Measurements from ENCODE around the gene SSR2. TPM values are rescaled to one million over a fixed set of nuclear protein-coding genes. Genes with fewer than 3 reads are reported as not detected.

Gene SSR2
- total RNA-seq, 1 experiment from 2014 or later: 198 TPM

DNA sequence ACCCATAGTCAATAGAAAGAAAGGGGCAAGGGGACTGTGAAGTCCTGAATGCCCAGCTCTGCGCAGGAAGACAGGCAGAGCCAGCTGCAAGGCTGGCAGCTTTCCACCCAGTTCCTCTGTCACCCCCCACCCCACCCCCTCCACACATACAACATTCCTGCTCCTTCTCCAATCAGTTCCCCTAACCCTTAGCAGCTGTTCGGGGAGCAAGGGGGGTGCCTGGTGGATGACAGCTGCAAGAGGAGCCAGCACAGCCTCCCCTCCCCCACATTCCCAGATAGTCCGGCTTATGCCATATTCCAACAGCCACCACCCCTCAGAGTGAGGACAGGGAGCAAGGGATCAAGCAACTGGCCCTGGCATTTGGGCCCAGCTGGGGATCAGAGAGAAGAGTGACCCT lies 52.1 kb downstream of the SSR2 start:
- H3K9me3 Mint-ChIP-seq (ENCODE audit: unreplicated experiment): no peaks in the 10 kb centered on the region
- CTCF ChIA-PET: no interaction called here
- no peak overlapping the region for H3K4me3 ChIP-seq (ENCODE audit: low read depth, low read length)
- no peak for DNase-seq
- no TSS peak for BruUV-seq (replicated peaks)
- H3K27me3 Mint-ChIP-seq (ENCODE audit: insufficient read depth, unreplicated experiment): no peaks in the 10 kb centered on the region
- TF ChIP-seq, protein P1, sequence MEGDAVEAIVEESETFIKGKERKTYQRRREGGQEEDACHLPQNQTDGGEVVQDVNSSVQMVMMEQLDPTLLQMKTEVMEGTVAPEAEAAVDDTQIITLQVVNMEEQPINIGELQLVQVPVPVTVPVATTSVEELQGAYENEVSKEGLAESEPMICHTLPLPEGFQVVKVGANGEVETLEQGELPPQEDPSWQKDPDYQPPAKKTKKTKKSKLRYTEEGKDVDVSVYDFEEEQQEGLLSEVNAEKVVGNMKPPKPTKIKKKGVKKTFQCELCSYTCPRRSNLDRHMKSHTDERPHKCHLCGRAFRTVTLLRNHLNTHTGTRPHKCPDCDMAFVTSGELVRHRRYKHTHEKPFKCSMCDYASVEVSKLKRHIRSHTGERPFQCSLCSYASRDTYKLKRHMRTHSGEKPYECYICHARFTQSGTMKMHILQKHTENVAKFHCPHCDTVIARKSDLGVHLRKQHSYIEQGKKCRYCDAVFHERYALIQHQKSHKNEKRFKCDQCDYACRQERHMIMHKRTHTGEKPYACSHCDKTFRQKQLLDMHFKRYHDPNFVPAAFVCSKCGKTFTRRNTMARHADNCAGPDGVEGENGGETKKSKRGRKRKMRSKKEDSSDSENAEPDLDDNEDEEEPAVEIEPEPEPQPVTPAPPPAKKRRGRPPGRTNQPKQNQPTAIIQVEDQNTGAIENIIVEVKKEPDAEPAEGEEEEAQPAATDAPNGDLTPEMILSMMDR (IDR thresholded peaks at IDR 0.05; ENCODE audit: insufficient read depth in 1 of 2, low read depth in 1 of 2, low read length in 1 of 2, severe bottlenecking in 1 of 2, unreplicated experiment in 1 of 2): no peak
- H3K36me3 Mint-ChIP-seq (ENCODE audit: insufficient read depth, unreplicated experiment): peaks cover 36% of the 10 kb centered on the region
- no peaks in the 10 kb centered on the region for H3K9me3 ChIP-seq
- no peak overlapping the region for H3K4me3 Mint-ChIP-seq (ENCODE audit: unreplicated experiment)
- H3K27me3 ChIP-seq (replicated peaks; ENCODE audit: control insufficient read depth, insufficient read depth, low read length): no peaks in the 10 kb centered on the region
- 0 out of 2 replicates have a peak, but pooled peaks cover 3% of the 10 kb centered on the region for H3K4me1 ChIP-seq
- peaks cover 1% of the 10 kb centered on the region for H3K36me3 ChIP-seq (ENCODE audit: control insufficient read depth, insufficient read depth, low read length)
- intact Hi-C loops (cut with micrococcal nuclease; ENCODE audit: unreplicated experiment): no loop called here
- POLR2A ChIA-PET: no interaction called here
- H3K27ac Mint-ChIP-seq (ENCODE audit: unreplicated experiment): no peak overlapping the region
- peaks cover 7% of the 10 kb centered on the region for H3K4me1 Mint-ChIP-seq (ENCODE audit: low read depth, unreplicated experiment)

DNA sequence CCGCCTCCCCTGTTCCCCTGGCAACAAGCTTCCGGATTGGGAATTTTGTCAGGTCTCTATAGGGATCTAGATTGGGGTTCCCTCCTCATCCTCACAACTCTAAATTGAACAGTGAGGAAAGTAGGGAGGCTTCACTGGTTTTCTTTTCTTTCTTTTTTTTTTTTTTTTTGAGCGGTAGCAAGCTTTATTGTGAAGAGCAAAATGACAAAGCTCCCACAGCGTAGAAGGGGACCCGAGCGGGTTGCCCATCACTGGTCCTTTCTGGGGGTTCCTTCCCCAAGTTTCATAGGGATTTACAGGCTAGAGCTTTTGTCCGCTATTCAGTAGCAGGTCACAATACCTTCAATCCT lies 52.7 kb downstream of the SSR2 start:
- ChIA-PET POLR2A (no interaction called here), CTCF (no interaction called here)
- no peak for DNase-seq
- no peak overlapping the region for H3K27ac Mint-ChIP-seq (ENCODE audit: unreplicated experiment)
- Histone ChIP-seq H3K9me3 (no peaks in the 10 kb centered on the region), H3K36me3 (ENCODE audit: control insufficient read depth, insufficient read depth, low read length) (peaks cover 1% of the 10 kb centered on the region), H3K4me1 (0 out of 2 replicates have a peak, but pooled peaks cover 3% of the 10 kb centered on the region), H3K4me3 (ENCODE audit: low read depth, low read length) (no peak overlapping the region), H3K27me3 (replicated peaks; ENCODE audit: control insufficient read depth, insufficient read depth, low read length) (no peaks in the 10 kb centered on the region)
- BruUV-seq (replicated peaks): no TSS peak
- no peaks in the 10 kb centered on the region for H3K27me3 Mint-ChIP-seq (ENCODE audit: insufficient read depth, unreplicated experiment)
- TF ChIP-seq, protein P1 (IDR thresholded peaks at IDR 0.05; ENCODE audit: insufficient read depth in 1 of 2, low read depth in 1 of 2, low read length in 1 of 2, severe bottlenecking in 1 of 2, unreplicated experiment in 1 of 2): no peak
- H3K9me3 Mint-ChIP-seq (ENCODE audit: unreplicated experiment): no peaks in the 10 kb centered on the region
- H3K4me1 Mint-ChIP-seq (ENCODE audit: low read depth, unreplicated experiment): peaks cover 7% of the 10 kb centered on the region
- intact Hi-C loops (cut with micrococcal nuclease; ENCODE audit: unreplicated experiment): no loop called here
- H3K4me3 Mint-ChIP-seq (ENCODE audit: unreplicated experiment): no peak overlapping the region
- H3K36me3 Mint-ChIP-seq (ENCODE audit: insufficient read depth, unreplicated experiment): peaks cover 36% of the 10 kb centered on the region

DNA sequence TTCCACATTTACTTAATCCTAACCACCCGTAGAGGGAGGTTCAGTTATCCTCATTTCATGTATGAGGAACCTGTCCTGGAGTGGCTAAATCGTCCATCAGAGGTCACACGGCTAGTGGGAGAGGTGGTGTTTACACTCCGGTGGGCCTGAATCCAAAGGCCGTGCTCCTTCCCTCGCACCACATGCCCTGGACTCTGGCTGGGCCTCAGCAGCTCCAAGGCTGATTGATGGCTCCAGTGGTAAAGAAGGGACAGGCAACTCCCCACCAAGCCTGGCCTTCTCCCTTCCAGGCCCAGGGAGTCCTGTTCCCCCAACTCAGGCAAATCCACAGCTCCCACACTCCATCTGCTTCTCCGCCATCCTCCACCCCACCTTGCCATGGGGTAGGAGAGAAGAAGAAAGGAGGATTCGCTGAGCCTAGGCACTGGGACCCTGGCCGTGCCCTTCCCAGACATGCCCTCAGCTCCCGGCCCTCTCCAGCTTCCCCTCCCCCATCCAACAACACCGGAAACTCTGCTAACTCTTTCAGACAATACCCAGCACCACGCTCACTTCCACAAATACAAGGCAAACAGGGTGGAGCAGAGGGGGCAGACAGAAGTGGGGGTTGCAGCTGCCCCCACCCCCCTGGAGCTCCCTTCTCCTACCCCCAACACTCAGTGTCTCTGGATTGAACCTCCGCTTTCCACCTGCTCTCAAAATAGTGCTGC lies 53.3 kb downstream of the SSR2 start:
- TF ChIP-seq, protein P1 (IDR thresholded peaks at IDR 0.05; ENCODE audit: insufficient read depth in 1 of 2, low read depth in 1 of 2, low read length in 1 of 2, severe bottlenecking in 1 of 2, unreplicated experiment in 1 of 2): no peak
- H3K4me3 ChIP-seq (ENCODE audit: low read depth, low read length): no peak overlapping the region
- no peak overlapping the region for H3K27ac Mint-ChIP-seq (ENCODE audit: unreplicated experiment)
- H3K4me1 ChIP-seq: 0 out of 2 replicates have a peak, but pooled peaks cover 3% of the 10 kb centered on the region
- no peaks in the 10 kb centered on the region for H3K27me3 Mint-ChIP-seq (ENCODE audit: insufficient read depth, unreplicated experiment)
- POLR2A ChIA-PET: no interaction called here
- H3K4me3 Mint-ChIP-seq (ENCODE audit: unreplicated experiment): no peak overlapping the region
- no peaks in the 10 kb centered on the region for H3K9me3 ChIP-seq
- CTCF ChIA-PET: interaction anchor here (0.6 to 1.4 kb wide), 3 partner anchors 16 to 967 kb away, joined by 3 read pairs; no protein-coding TSS in a partner anchor
- H3K27me3 ChIP-seq (replicated peaks; ENCODE audit: control insufficient read depth, insufficient read depth, low read length): no peaks in the 10 kb centered on the region
- peaks cover 5% of the 10 kb centered on the region for H3K36me3 ChIP-seq (ENCODE audit: control insufficient read depth, insufficient read depth, low read length)
- intact Hi-C loops (cut with micrococcal nuclease; ENCODE audit: unreplicated experiment): no loop called here
- DNase-seq: no peak
- BruUV-seq (replicated peaks): no TSS peak
- no peaks in the 10 kb centered on the region for H3K9me3 Mint-ChIP-seq (ENCODE audit: unreplicated experiment)
- H3K36me3 Mint-ChIP-seq (ENCODE audit: insufficient read depth, unreplicated experiment): peaks cover 42% of the 10 kb centered on the region
- H3K4me1 Mint-ChIP-seq (ENCODE audit: low read depth, unreplicated experiment): peaks cover 7% of the 10 kb centered on the region

All from Caco-2 (cell line).